Measurements from ENCODE around the gene DMXL2. TPM values are rescaled to one million over a fixed set of nuclear protein-coding genes. Genes with fewer than 3 reads are reported as not detected.
A peak's percentile ranks its signal among the peaks of the same experiment; 100 is the strongest.

DMXL2 gene
- total RNA-seq, 4 donors from 2014 or later: 6.9 to 15.1 (median 11.7) TPM

DNA sequence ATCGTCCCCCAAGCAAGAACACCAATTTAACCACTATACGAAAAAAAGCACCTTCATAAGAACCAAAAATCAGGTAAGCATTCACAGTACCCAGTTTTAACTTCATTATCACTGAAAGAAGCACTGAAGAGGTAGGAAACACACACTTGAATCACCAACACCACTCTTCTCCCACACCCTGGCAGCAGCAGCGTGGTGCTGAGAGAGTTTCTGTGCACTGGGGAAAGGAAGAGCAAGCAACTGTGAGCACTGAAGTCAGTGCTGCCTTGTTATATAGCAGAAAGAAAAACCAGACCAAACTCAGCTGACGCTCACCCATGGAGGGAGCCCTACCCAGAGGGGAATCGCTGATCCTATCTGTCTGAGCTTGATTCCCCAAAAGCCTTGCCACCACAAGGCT lies 98.2 kb downstream of the DMXL2 start:
- no peak for DNase-seq
- WGBS, 2 donors: 89 to 90% methylated on average over 5 of the region's 5 CpGs
- no peak for TF ChIP-seq POLR2A (IDR thresholded peaks at IDR 0.05)
- TF ChIP-seq CTCF (IDR thresholded peaks at IDR 0.05): no peak

GRCh38 chr15:51516291-51516690 lies 106.3 kb downstream of the DMXL2 start:
- no peak for DNase-seq
- peaks cover 0 to 5% (median 0%) of the 10 kb centered on the region in 3 donors for H3K36me3 ChIP-seq
- no peaks in the 10 kb centered on the region for H3K4me1 ChIP-seq
- no peak for TF ChIP-seq CTCF (IDR thresholded peaks at IDR 0.05)
- intact Hi-C loops (cut with DNase I): no loop called here
- WGBS, 2 donors: 76 to 100% methylated on average over 1 of the region's 1 CpG
- H3K27ac ChIP-seq: no peak overlapping the region
- no peak overlapping the region for H3K4me3 ChIP-seq
- no peaks in the 10 kb centered on the region for H3K9me3 ChIP-seq
- H3K27me3 ChIP-seq: no peaks in the 10 kb centered on the region

More for the DNA sequence above, 98.2 kb downstream of the DMXL2 start:
- no peak overlapping the region for H3K4me3 ChIP-seq
- H3K9me3 ChIP-seq: peaks cover 0 to 5% (median 4%) of the 10 kb centered on the region in 3 donors
- no peaks in the 10 kb centered on the region for H3K27me3 ChIP-seq
- H3K27ac ChIP-seq: no peak overlapping the region
- H3K4me1 ChIP-seq: no peaks in the 10 kb centered on the region
- peaks cover 0 to 26% (median 0%) of the 10 kb centered on the region in 3 donors for H3K36me3 ChIP-seq
- intact Hi-C loops (cut with DNase I): no loop called here

DNA sequence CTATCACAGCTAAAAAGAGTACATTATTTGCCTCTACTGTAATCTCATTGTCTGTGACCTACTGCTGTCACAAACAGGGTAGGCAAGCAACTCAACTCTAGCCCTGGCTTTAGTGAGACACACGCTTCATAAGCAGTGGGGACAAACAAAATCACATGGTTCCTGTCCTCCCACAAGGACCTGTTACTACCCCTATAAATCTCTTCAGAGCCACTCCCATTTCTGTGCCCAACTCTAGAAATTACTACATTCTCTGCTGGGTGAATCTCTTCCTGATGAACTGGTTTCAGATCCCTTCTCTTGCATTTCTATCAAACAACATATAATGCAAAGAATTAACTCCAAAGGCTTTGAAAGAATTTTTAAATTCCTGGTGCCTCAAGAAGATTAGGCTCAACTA lies 117.3 kb downstream of the DMXL2 start:
- Histone ChIP-seq H3K27me3 (no peaks in the 10 kb centered on the region), H3K9me3 (no peaks in the 10 kb centered on the region), H3K36me3 (peaks cover 0 to 6% (median 0%) of the 10 kb centered on the region in 3 donors), H3K27ac (peak overlapping the region in 1 of 4 donors; percentile 7), H3K4me1 (peaks cover 0 to 6% (median 0%) of the 10 kb centered on the region in 3 donors), H3K4me3 (no peak overlapping the region)
- no peak for DNase-seq
- TF ChIP-seq POLR2A (IDR thresholded peaks at IDR 0.05) (no peak), CTCF (IDR thresholded peaks at IDR 0.05) (no peak)
- WGBS, 2 donors: 69 to 73% methylated on average over 1 of the region's 1 CpG
- intact Hi-C loops (cut with DNase I): no loop called here

DNA sequence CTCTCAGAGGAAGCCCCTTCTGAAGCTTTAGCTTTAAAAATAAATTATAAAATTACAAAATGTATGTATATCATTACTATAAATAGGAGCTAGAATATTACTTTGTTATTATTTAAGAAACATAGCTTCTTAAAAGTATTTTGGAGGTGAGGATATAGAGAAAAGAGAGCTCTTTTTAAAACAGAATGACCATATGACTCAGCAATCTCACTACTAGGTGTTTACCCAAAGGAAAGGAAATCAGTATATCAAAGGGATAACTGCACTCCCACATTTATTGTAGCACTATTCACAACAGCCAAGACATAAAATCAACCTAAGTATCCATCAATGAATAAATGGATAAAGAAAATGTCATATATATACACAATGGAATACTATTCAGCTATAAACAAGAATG lies 119.6 kb downstream of the DMXL2 start:
- TF ChIP-seq CTCF (IDR thresholded peaks at IDR 0.05) (no peak), POLR2A (IDR thresholded peaks at IDR 0.05) (no peak)
- no peak overlapping the region for H3K4me3 ChIP-seq
- H3K36me3 ChIP-seq: peaks cover 0 to 22% (median 0%) of the 10 kb centered on the region in 3 donors
- H3K9me3 ChIP-seq: no peaks in the 10 kb centered on the region
- no peaks in the 10 kb centered on the region for H3K27me3 ChIP-seq
- DNase-seq: no peak
- peaks cover 0 to 6% (median 0%) of the 10 kb centered on the region in 3 donors for H3K4me1 ChIP-seq
- intact Hi-C loops (cut with DNase I): no loop called here
- no peak overlapping the region for H3K27ac ChIP-seq

- WGBS, 2 donors: 79 to 80% methylated on average over 5 of the region's 5 CpGs
- intact Hi-C loops (cut with DNase I): no loop called here
- Histone ChIP-seq H3K9me3 (no peaks in the 10 kb centered on the region), H3K27me3 (no peaks in the 10 kb centered on the region), H3K27ac (no peak overlapping the region), H3K4me1 (no peaks in the 10 kb centered on the region), H3K4me3 (no peak overlapping the region), H3K36me3 (peaks cover 0 to 16% (median 0%) of the 10 kb centered on the region in 3 donors)
- DNase-seq: no peak
- peak in 3 of 6 experiments; percentile 26 to 54 (median 31) for TF ChIP-seq CTCF (IDR thresholded peaks at IDR 0.05)
- TF ChIP-seq POLR2A (IDR thresholded peaks at IDR 0.05): no peak
These were observed 123.1 kb downstream of the DMXL2 start for GRCh38 chr15:51499379-51499976.
